Tibial nerve (tissue), 4 donors: ENCODE results near the gene SAV1. TPM values are rescaled to one million over a fixed set of nuclear protein-coding genes. Genes with fewer than 3 reads are reported as not detected.

Experiments used
- DNase-seq, 2 donors: peaks; one replicate each; pipeline ENCODE4 v3.0.0-alpha.2; 2019; ENCODE audit warnings: low spot score in 2 of 2
- H3K27ac ChIP-seq, 4 donors: fragments of 200-600 bp; sonication (generic) in 3 of 4; one replicate each; pipeline ENCODE4 v1.5.1; 2017 to 2019; ENCODE audit warnings: mild to moderate bottlenecking in 1 of 4
- H3K27me3 ChIP-seq, 2 donors: fragments of 200-600 bp; sonication (generic) in 1 of 2; one replicate each; pipeline versions ENCODE4 v1.5.1 to v1.6.0; 2017 to 2019
- H3K36me3 ChIP-seq, 3 donors: fragments of 200-600 bp; sonication (generic); one replicate each; pipeline ENCODE4 v1.5.1; 2018 to 2019
- H3K4me1 ChIP-seq, 4 donors: fragments of 200-600 bp; sonication (generic) in 3 of 4; one replicate each; pipeline ENCODE4 v1.5.1; 2017 to 2019
- H3K4me3 ChIP-seq, 4 donors: fragments of 200-600 bp; sonication (generic) in 3 of 4; one replicate each; pipeline ENCODE4 v1.5.1; 2017 to 2019; ENCODE audit warnings: mild to moderate bottlenecking in 1 of 4, moderate library complexity in 1 of 4
- H3K9me3 ChIP-seq, 4 donors: fragments of 200-600 bp; sonication (generic) in 3 of 4; one replicate each; pipeline ENCODE4 v1.5.1; 2017 to 2019
- EP300 ChIP-seq, 2 donors: sonication (generic); formaldehyde crosslinking; IDR thresholded peaks; one replicate each; pipeline ENCODE4 v1.6.1; 2017; ENCODE audit warnings: antibody characterized with exemption in 2 of 2, mild to moderate bottlenecking in 1 of 2
- POLR2A ChIP-seq, 2 donors: fragments of 450-650 bp; IDR thresholded peaks; one replicate each; pipeline ENCODE4 v1.6.1; 2017; ENCODE audit warnings: antibody characterized with exemption in 2 of 2, mild to moderate bottlenecking in 2 of 2, moderate library complexity in 2 of 2
- WGBS, 2 donors: methylation state at CpG; one replicate each; pipeline ENCODE4 v1.1.5; 2018; 5-methylcytosine and 5-hydroxymethylcytosine counted together
- total RNA-seq, 4 donors: library from RNA; depleted of rRNA; stranded (reverse); fragments of >200 nt; gene quantifications; one replicate each; pipeline ENCODE4 v1.1.0, GENCODE V29; 2016
- TF ChIP-seq, protein P1 (sequence below), 5 experiments: fragments of 200-600 bp in 3 of 5; fragments of 450-650 bp in 2 of 5; sonication (generic) in 3 of 5; IDR thresholded peaks; one replicate each; pipeline ENCODE4 v1.5.1; 2016 to 2019; ENCODE audit warnings: antibody characterized with exemption in 5 of 5, mild to moderate bottlenecking in 3 of 5, moderate library complexity in 2 of 5

Gene SAV1
- total RNA-seq, 4 donors from 2014 or later: 35.1 to 62.3 (median 47.4) TPM

DNA sequence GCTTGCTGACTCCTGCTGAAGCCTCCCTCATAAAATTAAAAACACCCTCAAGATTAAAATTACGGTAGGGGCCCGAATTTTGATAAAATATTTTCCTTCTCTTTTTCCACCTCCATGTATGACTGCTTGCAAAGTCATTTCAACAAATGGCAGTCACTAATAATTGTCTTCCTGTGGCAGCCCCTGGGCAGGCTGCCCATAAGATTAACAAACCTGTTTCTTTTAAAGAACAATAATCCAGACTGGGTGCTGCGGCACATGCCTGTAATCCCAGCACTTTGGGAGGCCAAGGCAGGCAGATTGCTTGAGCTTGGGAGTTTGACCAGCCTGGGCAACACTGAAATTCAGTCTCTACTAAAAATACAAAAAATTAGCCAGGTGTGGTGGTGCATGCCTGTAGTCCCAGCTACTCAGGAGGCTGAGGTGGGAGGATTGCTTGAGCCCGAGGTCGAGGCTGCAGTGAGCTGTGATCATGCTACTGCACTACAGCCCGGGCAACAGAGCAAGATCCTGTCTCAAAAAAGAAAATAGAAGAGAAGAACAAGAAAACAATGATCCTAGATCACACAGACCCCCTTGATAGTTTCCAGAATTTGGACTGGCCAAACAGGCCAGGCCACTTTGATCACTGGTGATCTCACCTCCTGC is 8.7 kb downstream of the SAV1 start:
- H3K4me3 ChIP-seq: no peak overlapping the region
- H3K27me3 ChIP-seq: no peaks in the 10 kb centered on the region
- TF ChIP-seq POLR2A (IDR thresholded peaks at IDR 0.05) (no peak), EP300 (IDR thresholded peaks at IDR 0.05) (no peak)
- TF ChIP-seq, protein P1, sequence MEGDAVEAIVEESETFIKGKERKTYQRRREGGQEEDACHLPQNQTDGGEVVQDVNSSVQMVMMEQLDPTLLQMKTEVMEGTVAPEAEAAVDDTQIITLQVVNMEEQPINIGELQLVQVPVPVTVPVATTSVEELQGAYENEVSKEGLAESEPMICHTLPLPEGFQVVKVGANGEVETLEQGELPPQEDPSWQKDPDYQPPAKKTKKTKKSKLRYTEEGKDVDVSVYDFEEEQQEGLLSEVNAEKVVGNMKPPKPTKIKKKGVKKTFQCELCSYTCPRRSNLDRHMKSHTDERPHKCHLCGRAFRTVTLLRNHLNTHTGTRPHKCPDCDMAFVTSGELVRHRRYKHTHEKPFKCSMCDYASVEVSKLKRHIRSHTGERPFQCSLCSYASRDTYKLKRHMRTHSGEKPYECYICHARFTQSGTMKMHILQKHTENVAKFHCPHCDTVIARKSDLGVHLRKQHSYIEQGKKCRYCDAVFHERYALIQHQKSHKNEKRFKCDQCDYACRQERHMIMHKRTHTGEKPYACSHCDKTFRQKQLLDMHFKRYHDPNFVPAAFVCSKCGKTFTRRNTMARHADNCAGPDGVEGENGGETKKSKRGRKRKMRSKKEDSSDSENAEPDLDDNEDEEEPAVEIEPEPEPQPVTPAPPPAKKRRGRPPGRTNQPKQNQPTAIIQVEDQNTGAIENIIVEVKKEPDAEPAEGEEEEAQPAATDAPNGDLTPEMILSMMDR (IDR thresholded peaks at IDR 0.05): no peak
- WGBS, 2 donors: 76 to 84% methylated on average over 6 of the region's 6 CpGs
- no peaks in the 10 kb centered on the region for H3K36me3 ChIP-seq
- H3K4me1 ChIP-seq: peaks cover 0 to 77% (median 24%) of the 10 kb centered on the region in 4 donors
- no peak for DNase-seq
- H3K27ac ChIP-seq: peak overlapping the region in 2 of 4 donors; percentile 73 to 85
- H3K9me3 ChIP-seq: no peaks in the 10 kb centered on the region

DNA sequence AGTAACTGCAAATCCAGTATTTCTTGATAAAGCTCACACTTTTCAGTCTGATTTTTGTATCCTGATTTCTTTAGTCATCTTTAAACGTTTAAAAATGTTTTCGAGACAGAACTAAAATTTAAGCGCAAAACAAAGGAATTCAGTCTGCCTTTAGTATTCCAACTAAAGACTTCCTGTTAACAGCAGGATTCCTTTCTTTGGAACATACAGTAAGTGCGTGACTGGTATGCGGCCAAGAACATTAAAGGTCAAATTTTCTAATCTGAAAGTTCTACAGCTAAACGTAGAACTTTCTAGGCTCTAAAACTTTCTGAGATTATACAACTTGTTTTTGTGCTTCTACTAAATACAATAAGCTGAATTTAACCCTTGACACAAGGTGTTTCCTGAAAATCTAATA is 9.9 kb downstream of the SAV1 start:
- Histone ChIP-seq H3K36me3 (no peaks in the 10 kb centered on the region), H3K9me3 (no peaks in the 10 kb centered on the region), H3K27ac (peak overlapping the region; percentile 16 to 85 (median 54)), H3K4me1 (peaks cover 0 to 74% (median 19%) of the 10 kb centered on the region in 4 donors), H3K27me3 (no peaks in the 10 kb centered on the region), H3K4me3 (peak overlapping the region in 1 of 4 donors; percentile 10)
- TF ChIP-seq EP300 (IDR thresholded peaks at IDR 0.05): peak in 1 of 2 donors; percentile 52
- TF ChIP-seq, protein P1 (IDR thresholded peaks at IDR 0.05): no peak
- WGBS, 2 donors: 15% methylated on average over 6 of the region's 6 CpGs
- no peak for DNase-seq

GRCh38 chr14:50657753-50658152 is 10.4 kb downstream of the SAV1 start:
- Histone ChIP-seq H3K27me3 (no peaks in the 10 kb centered on the region), H3K36me3 (no peaks in the 10 kb centered on the region), H3K4me1 (peaks cover 0 to 74% (median 19%) of the 10 kb centered on the region in 4 donors), H3K4me3 (peak overlapping the region in 1 of 4 donors; percentile 10), H3K9me3 (no peaks in the 10 kb centered on the region), H3K27ac (peak overlapping the region in 3 of 4 donors; percentile 35 to 85 (median 73))
- DNase-seq: no peak
- TF ChIP-seq POLR2A (IDR thresholded peaks at IDR 0.05): no peak
- TF ChIP-seq EP300 (IDR thresholded peaks at IDR 0.05): no peak
- TF ChIP-seq, protein P1 (IDR thresholded peaks at IDR 0.05): no peak
- WGBS, 2 donors: 12 to 20% methylated on average over 2 of the region's 2 CpGs

GRCh38 chr14:50656776-50657175 is 11.3 kb downstream of the SAV1 start:
- 44 to 52% methylated on average over 6 of the region's 6 CpGs for WGBS, 2 donors

GRCh38 chr14:50649691-50650090 is 18.4 kb downstream of the SAV1 start:
- H3K4me1 ChIP-seq: peaks cover 0 to 58% (median 2%) of the 10 kb centered on the region in 4 donors
- no peak for DNase-seq
- H3K9me3 ChIP-seq: no peaks in the 10 kb centered on the region
- H3K36me3 ChIP-seq: peaks cover 0 to 2% (median 0%) of the 10 kb centered on the region in 3 donors
- TF ChIP-seq POLR2A (IDR thresholded peaks at IDR 0.05): no peak
- TF ChIP-seq, protein P1 (IDR thresholded peaks at IDR 0.05): no peak
- no peak for TF ChIP-seq EP300 (IDR thresholded peaks at IDR 0.05)
- no peaks in the 10 kb centered on the region for H3K27me3 ChIP-seq
- no peak overlapping the region for H3K4me3 ChIP-seq
- H3K27ac ChIP-seq: no peak overlapping the region

More at GRCh38 chr14:50656776-50657175, 11.3 kb downstream of the SAV1 start:
- Histone ChIP-seq H3K27ac (peak overlapping the region in 2 of 4 donors; percentile 73 to 85), H3K27me3 (no peaks in the 10 kb centered on the region), H3K9me3 (no peaks in the 10 kb centered on the region), H3K4me3 (no peak overlapping the region), H3K4me1 (peaks cover 0 to 82% (median 19%) of the 10 kb centered on the region in 4 donors), H3K36me3 (no peaks in the 10 kb centered on the region)
- no peak for DNase-seq
- TF ChIP-seq EP300 (IDR thresholded peaks at IDR 0.05) (no peak), POLR2A (IDR thresholded peaks at IDR 0.05) (no peak)
- TF ChIP-seq, protein P1 (IDR thresholded peaks at IDR 0.05): no peak
